ENCODE results near the gene LAPTM5.

DNA sequence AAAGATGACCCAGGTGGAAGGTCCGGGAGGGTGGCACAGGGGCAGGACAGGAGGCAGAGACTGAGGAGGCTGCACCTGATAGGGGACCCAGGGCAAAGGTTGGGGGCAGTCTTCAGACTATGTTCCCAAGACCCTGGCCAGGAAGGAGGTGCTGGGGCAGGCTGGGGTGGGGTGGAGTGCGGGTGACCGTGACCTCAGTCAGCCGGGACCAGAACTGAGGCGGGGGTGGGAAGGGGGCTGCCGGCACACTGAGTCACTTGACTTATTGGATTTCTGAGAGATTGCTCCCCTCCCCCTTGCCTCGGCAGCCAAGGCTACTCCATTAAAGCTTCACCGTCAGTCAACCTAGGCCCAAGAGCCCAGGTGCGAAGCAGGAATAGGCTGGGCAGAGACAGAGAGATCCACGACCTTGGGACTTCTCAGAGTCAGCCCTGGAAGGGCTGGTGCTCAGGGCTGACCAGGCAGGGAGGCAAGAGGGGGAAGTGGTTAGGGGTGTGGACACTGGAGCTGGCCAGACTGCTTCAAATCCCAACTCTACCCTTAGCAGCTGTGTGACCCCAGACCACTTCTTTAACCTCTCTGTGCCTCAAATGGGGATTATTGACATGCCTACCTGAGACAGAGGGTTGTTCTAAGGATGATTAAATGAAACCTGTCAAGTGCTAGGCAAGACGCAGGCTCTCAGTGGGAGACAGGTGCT is 47.9 kb upstream of the LAPTM5 start:
- TF ChIP-seq, protein P1, sequence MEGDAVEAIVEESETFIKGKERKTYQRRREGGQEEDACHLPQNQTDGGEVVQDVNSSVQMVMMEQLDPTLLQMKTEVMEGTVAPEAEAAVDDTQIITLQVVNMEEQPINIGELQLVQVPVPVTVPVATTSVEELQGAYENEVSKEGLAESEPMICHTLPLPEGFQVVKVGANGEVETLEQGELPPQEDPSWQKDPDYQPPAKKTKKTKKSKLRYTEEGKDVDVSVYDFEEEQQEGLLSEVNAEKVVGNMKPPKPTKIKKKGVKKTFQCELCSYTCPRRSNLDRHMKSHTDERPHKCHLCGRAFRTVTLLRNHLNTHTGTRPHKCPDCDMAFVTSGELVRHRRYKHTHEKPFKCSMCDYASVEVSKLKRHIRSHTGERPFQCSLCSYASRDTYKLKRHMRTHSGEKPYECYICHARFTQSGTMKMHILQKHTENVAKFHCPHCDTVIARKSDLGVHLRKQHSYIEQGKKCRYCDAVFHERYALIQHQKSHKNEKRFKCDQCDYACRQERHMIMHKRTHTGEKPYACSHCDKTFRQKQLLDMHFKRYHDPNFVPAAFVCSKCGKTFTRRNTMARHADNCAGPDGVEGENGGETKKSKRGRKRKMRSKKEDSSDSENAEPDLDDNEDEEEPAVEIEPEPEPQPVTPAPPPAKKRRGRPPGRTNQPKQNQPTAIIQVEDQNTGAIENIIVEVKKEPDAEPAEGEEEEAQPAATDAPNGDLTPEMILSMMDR (IDR thresholded peaks at IDR 0.05) = no peak
- TF ChIP-seq POLR2A (IDR thresholded peaks at IDR 0.05) = no peak

All from thyroid gland (tissue), 4 donors.